Stimulated activated CD4-positive, alpha-beta T cell treated with anti-CD3 and anti-CD28 coated beads, TNF-alpha, amount 100 ng/mL, for 24 hours (primary cell): Measurements from ENCODE around the gene MTRF1.
"Not testable (repeated sequence)": the region's sequence is repeated elsewhere in the genome, so short reads cannot be mapped to it uniquely, and the experiment has no call there.

Source experiments
- DNase-seq, 3 experiments: peaks; one replicate each; pipeline ENCODE4 v3.0.0-alpha.2; 2020; ENCODE audit warnings: low read depth in 3 of 3

The MTRF1 gene

GRCh38 chr13:41177616-41178015, 85.8 kb downstream of the MTRF1 start:
- no peak for DNase-seq

GRCh38 chr13:41175576-41175975, 87.8 kb downstream of the MTRF1 start:
- DNase-seq, result not testable (repeated sequence)
